Lower leg skin (tissue), 3 donors: ENCODE measurements around the gene ST6GALNAC3.

ENCODE experiments used
- CTCF ChIP-seq, 3 donors: fragments of 450-650 bp; IDR thresholded peaks; one replicate each; pipeline ENCODE4 v1.5.1; 2016; ENCODE audit warnings: antibody characterized with exemption in 3 of 3, mild to moderate bottlenecking in 3 of 3, moderate library complexity in 2 of 3
- POLR2A ChIP-seq, 2 donors: fragments of 450-650 bp; IDR thresholded peaks; one replicate each; pipeline ENCODE4 v1.6.1; 2016 to 2017; ENCODE audit warnings: antibody characterized with exemption in 2 of 2, mild to moderate bottlenecking in 1 of 2, moderate library complexity in 1 of 2

DNA sequence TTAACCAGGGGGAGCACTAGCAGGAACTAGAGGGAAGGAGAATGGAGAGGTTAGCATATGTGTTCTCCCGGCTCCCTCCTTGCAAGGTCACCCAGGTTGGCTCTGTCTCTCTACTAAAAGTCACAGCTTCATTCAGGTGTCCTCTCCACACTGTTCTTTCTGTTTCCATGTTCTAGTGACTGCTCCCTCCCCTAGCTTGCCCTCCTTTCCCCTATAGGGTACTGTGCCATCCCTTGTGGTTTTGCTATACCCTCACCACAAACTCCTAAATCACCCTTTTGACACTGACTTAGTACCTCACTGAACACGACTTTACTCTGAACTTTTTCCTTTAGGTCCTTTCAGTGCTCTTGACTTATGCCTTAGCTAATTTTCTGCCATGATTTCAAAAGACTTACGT is 389.3 kb downstream of the ST6GALNAC3 start:
- TF ChIP-seq POLR2A (IDR thresholded peaks at IDR 0.05) (no peak), CTCF (IDR thresholded peaks at IDR 0.05) (no peak)
